ENCODE data around the gene ALDOA.
"Not testable (repeated sequence)": the region's sequence is repeated elsewhere in the genome, so short reads cannot be mapped to it uniquely, and the experiment has no call there.

Gene ALDOA

DNA sequence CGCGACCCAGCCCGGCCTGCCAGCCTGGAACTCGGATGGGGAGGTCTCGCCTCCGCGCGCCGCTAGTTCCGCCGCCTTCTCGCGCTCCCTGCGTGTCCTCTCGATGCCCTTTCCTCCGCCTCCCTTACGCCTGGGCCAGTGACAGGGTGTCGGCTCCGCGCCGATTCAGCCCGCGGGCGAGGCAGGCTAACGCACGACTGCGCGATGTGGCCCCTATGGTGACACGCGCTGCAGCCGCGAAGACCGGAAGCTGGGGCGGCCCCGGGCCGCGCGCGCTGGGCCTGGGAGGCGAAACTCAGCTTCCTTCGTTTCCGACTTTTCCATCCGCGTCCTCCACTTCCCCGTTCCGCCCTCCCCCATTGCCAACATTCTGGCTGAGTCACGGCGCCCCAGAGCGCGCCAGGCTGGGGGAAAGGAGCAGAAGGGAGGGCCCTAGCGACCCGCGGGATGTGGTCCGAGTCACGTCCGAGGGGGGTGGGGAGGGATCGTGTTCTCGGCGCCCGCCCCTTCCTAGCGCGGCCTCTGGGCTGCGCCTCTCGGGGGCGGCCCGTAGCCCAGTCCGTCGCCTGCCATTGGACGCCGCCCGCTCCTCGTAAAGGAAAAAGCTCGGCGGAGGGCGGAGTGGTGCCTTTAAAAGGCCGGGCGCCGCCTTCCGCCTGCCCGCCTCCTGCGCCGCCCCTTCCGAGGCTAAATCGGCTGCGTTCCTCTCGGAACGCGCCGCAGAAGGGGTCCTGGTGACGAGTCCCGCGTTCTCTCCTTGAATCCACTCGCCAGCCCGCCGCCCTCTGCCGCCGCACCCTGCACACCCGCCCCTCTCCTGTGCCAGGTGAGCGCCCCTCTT is at the start of gene ALDOA:
Gene ALDOA (plus strand): TSS at position 659 of the 841 bp plus-strand sequence. CDS start 1,138 bp downstream, outside the sequence.
- H3K27ac Mint-ChIP-seq = peak within 1 kb of the TSS; percentile 99
- no peaks in the 10 kb centered on the region for H3K27me3 Mint-ChIP-seq
- ATAC-seq (replicated peaks) (peak; percentile 85 to 88), DNase-seq (peak; percentile 95)
- H3K4me3 Mint-ChIP-seq = peak within 1 kb of the TSS; percentile 89 to 95
- H3K4me1 Mint-ChIP-seq = peaks cover 34 to 54% of the 10 kb centered on the region in 2 donors
- no peaks in the 10 kb centered on the region for H3K9me3 Mint-ChIP-seq
- H3K36me3 Mint-ChIP-seq = peaks cover 39 to 53% of the 10 kb centered on the region in 2 donors

GRCh38 chr16:30016555-30017276 is 48.8 kb upstream of the ALDOA start:
- Mint-ChIP-seq H3K4me1 (peaks cover 15 to 25% of the 10 kb centered on the region in 2 donors), H3K27ac (no peak overlapping the region), H3K9me3 (peaks cover 0 to 2% of the 10 kb centered on the region in 2 donors), H3K4me3 (no peak overlapping the region), H3K36me3 (peaks cover 1 to 4% of the 10 kb centered on the region in 2 donors), H3K27me3 (peaks cover 11 to 25% of the 10 kb centered on the region in 2 donors)
- ATAC-seq (replicated peaks) (no peak), DNase-seq (no peak)

GRCh38 chr16:30017277-30017656 is 48.3 kb upstream of the ALDOA start:
- Mint-ChIP-seq H3K9me3 (peaks cover 0 to 2% of the 10 kb centered on the region in 2 donors), H3K4me3 (no peak overlapping the region), H3K27ac (no peak overlapping the region), H3K36me3 (no peaks in the 10 kb centered on the region), H3K4me1 (peaks cover 10 to 21% of the 10 kb centered on the region in 2 donors), H3K27me3 (peaks cover 5 to 19% of the 10 kb centered on the region in 2 donors)
- DNase-seq (no peak), ATAC-seq (replicated peaks) (no peak)

DNA sequence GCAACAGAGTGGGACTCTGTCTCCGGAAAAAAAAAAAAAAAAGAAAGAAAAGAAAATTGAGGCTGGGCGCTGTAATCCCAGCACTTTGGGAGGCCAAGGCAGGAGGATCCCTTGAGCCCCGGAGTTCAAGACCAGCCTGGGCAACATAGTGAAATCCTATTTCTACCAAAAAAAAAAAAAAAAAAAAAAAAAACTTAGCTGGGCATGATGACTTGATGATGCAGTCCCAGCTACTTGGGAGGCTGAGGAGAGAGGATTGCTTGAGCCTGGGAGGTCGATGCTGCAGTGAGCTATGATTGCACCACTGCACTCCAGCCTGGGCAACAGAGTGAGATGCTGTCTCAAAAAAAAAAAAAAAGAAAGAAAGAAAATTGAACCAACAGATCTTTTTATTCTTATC is 47.6 kb upstream of the ALDOA start:
- not testable (repeated sequence) for ATAC-seq (replicated peaks); DNase-seq; H3K36me3 Mint-ChIP-seq; H3K4me3 Mint-ChIP-seq; H3K9me3 Mint-ChIP-seq; H3K27ac Mint-ChIP-seq
- Mint-ChIP-seq H3K4me1 (peaks cover 9 to 20% of the 10 kb centered on the region in 2 donors), H3K27me3 (peaks cover 5 to 19% of the 10 kb centered on the region in 2 donors)

DNA sequence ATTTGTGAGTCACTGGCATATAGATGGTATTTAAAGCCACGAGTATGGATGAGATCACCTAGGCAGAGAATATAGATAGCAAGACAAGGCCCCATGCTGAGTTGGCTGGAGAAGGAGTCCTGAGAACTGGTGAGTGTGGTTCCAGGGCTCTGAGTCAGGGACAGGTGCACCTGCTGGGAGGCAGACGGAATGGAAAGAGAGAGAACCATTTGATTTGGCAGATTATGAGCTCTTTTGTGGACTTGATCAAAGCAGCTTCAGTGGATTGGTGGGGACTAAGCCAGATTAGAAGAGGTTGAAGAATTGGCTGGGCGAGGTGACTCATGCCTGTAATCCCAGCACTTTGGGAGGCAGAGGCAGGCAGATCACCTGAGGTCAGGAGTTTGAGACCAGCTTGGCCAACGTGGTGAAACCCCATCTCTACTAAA is 46.8 kb upstream of the ALDOA start:
- DNase-seq (no peak), ATAC-seq (replicated peaks) (no peak)

GRCh38 chr16:30022887-30023286 is 42.7 kb upstream of the ALDOA start, which contains the start of gene C16orf92:
C16orf92 (plus strand) TSS chr16:30023198; CDS start chr16:30023341, 143 bp downstream.
- Mint-ChIP-seq H3K9me3 (no peaks in the 10 kb centered on the region), H3K4me3 (no peak within 1 kb of the TSS), H3K27ac (no peak within 1 kb of the TSS), H3K4me1 (peaks cover 9 to 15% of the 10 kb centered on the region in 2 donors), H3K27me3 (peaks cover 33 to 41% of the 10 kb centered on the region in 2 donors), H3K36me3 (no peaks in the 10 kb centered on the region)
- no peak for ATAC-seq (replicated peaks)
- no peak for DNase-seq

More for the DNA sequence above, 46.8 kb upstream of the ALDOA start:
- peaks cover 8 to 17% of the 10 kb centered on the region in 2 donors for H3K4me1 Mint-ChIP-seq
- no peaks in the 10 kb centered on the region for H3K36me3 Mint-ChIP-seq
- H3K4me3 Mint-ChIP-seq = no peak overlapping the region
- peaks cover 8 to 27% of the 10 kb centered on the region in 2 donors for H3K27me3 Mint-ChIP-seq
- H3K9me3 Mint-ChIP-seq = peaks cover 0 to 2% of the 10 kb centered on the region in 2 donors
- no peak overlapping the region for H3K27ac Mint-ChIP-seq

- no peak for DNase-seq
- ATAC-seq (replicated peaks) = no peak
- Mint-ChIP-seq H3K9me3 (no peaks in the 10 kb centered on the region), H3K36me3 (no peaks in the 10 kb centered on the region), H3K4me1 (peaks cover 9 to 15% of the 10 kb centered on the region in 2 donors), H3K27me3 (peaks cover 37 to 47% of the 10 kb centered on the region in 2 donors), H3K4me3 (no peak overlapping the region), H3K27ac (no peak overlapping the region)
These were observed 42.0 kb upstream of the ALDOA start for GRCh38 chr16:30023586-30023985.

- no peak overlapping the region for H3K27ac Mint-ChIP-seq
- DNase-seq = no peak
These were observed 41.1 kb upstream of the ALDOA start for GRCh38 chr16:30024451-30024850.

GRCh38 chr16:30025156-30025555 is 40.4 kb upstream of the ALDOA start:
- Mint-ChIP-seq H3K36me3 (no peaks in the 10 kb centered on the region), H3K27ac (no peak overlapping the region), H3K27me3 (peaks cover 52 to 62% of the 10 kb centered on the region in 2 donors), H3K4me3 (no peak overlapping the region), H3K4me1 (peaks cover 11 to 17% of the 10 kb centered on the region in 2 donors), H3K9me3 (no peaks in the 10 kb centered on the region)
- ATAC-seq (replicated peaks) (no peak), DNase-seq (no peak)

More at GRCh38 chr16:30024451-30024850, 41.1 kb upstream of the ALDOA start:
- Mint-ChIP-seq H3K9me3 (no peaks in the 10 kb centered on the region), H3K27me3 (peaks cover 45 to 55% of the 10 kb centered on the region in 2 donors), H3K4me1 (peaks cover 9 to 15% of the 10 kb centered on the region in 2 donors), H3K4me3 (no peak overlapping the region), H3K36me3 (no peaks in the 10 kb centered on the region)
- no peak for ATAC-seq (replicated peaks)

DNA sequence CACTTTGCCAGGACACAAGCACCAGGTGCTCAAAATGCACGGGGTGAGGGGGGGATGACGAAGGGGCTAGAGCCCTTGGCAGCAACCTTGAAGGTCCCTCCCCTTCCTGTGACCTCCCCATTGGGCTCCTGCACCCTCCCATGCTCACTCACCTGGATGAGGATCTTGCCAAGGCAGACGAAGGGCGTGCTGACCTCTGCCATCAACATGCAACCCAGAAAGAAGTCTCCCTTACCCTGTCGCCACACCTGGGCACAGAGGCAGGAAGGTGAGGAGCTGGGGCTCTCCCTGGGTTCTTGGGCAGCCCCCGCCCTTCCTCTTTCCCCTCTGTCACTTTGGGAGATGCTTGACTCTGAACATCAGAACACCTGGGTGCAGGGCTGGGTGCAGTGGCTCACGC is 40.0 kb upstream of the ALDOA start:
- Mint-ChIP-seq H3K9me3 (no peaks in the 10 kb centered on the region), H3K27ac (no peak overlapping the region), H3K4me3 (no peak overlapping the region), H3K36me3 (no peaks in the 10 kb centered on the region), H3K27me3 (peaks cover 57 to 66% of the 10 kb centered on the region in 2 donors), H3K4me1 (peaks cover 13 to 20% of the 10 kb centered on the region in 2 donors)
- no peak for DNase-seq
- no peak for ATAC-seq (replicated peaks)

DNA sequence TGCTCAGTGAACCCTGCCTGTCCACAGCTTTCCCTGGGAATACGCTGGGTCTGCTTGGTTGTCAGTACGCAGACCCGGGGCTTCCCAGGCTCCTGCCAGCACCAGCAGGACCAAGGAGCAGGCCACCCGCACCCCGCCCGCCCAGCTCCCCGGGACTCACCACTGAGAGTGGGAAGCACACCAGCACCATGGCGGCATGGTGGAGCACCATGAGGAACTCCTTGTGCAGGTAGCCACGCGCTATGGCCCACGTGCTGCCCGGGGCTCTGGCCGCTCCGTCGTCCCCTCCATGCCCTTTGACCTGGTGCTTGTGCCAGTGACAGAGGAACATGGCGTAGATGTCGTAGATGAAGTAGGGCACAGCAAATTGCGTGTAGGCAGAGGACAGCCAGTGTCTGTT is 39.1 kb upstream of the ALDOA start:
- ATAC-seq (replicated peaks) (no peak), DNase-seq (no peak)
- peaks cover 63 to 75% of the 10 kb centered on the region in 2 donors for H3K27me3 Mint-ChIP-seq
- H3K9me3 Mint-ChIP-seq = no peaks in the 10 kb centered on the region
- H3K27ac Mint-ChIP-seq = peak overlapping the region; percentile 20
- H3K4me3 Mint-ChIP-seq = no peak overlapping the region
- no peaks in the 10 kb centered on the region for H3K36me3 Mint-ChIP-seq
- H3K4me1 Mint-ChIP-seq = peaks cover 8 to 11% of the 10 kb centered on the region in 2 donors

DNA sequence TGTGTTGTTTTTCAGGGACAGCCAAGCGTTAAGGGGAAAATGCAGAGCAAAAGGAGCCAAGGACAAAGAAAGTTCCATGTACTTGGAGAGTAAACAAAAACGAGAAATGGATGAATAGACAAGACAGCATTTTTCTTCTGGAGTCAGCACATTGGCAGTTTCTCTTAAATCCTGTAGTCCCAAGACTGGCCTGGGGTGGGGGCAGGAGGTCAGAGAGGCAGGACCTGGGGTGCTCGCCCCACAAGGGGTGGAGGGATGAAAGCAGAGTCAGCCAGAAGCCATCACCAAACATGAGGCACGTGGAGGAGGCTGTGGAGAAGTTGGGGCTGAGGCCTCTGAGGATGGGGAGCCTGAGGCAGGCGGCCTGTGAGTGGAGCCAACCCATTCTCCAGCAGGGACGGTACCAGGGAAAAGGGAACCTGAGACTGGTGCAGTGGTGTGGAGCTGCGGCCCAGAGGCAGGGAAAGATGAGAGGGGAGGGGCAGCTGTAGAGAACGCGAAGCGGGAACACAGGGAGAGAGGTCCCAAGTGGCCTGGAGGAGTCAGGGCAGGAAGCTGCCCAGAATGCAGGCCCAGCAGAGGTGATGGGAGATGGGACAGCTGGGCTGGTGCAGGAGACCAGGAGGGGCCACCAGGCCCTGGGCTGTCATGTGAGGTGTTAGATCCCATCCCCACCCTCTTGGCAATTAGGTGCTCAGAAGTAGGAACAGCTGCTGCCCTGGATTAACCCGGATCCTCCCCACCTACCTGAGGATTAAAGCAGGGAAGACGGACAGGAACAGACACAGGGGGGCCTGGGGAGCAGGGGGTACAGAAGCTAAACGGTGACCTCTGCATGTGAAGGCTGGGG is 37.7 kb upstream of the ALDOA start:
- peaks cover 12 to 13% of the 10 kb centered on the region in 2 donors for H3K4me1 Mint-ChIP-seq
- H3K36me3 Mint-ChIP-seq = no peaks in the 10 kb centered on the region
- no peak overlapping the region for H3K4me3 Mint-ChIP-seq
- peaks cover 74 to 86% of the 10 kb centered on the region in 2 donors for H3K27me3 Mint-ChIP-seq
- ATAC-seq (replicated peaks) (no peak), DNase-seq (no peak)
- H3K9me3 Mint-ChIP-seq = no peaks in the 10 kb centered on the region
- H3K27ac Mint-ChIP-seq = no peak overlapping the region

GRCh38 chr16:30028438-30029076 is 37.0 kb upstream of the ALDOA start:
- no peak for ATAC-seq (replicated peaks)
- Mint-ChIP-seq H3K36me3 (no peaks in the 10 kb centered on the region), H3K4me1 (peaks cover 12 to 13% of the 10 kb centered on the region in 2 donors), H3K4me3 (no peak overlapping the region), H3K9me3 (no peaks in the 10 kb centered on the region), H3K27me3 (peaks cover 74 to 83% of the 10 kb centered on the region in 2 donors), H3K27ac (no peak overlapping the region)
- DNase-seq = no peak
